Measurements from ENCODE around the gene ITPA. TPM values are rescaled to one million over a fixed set of nuclear protein-coding genes. Genes with fewer than 3 reads are reported as not detected.

The ITPA gene
- total and polyA plus RNA-seq, 2 of the 8 experiments (the other 6 are each of a cell fraction or from before 2014, with no cell fraction given), result 88.2 to 94.0 TPM

- Histone ChIP-seq H3K9me3 (ENCODE audit: insufficient read depth in 2 of 2, low read depth in 1 of 2, low read length in 1 of 2) (no peaks in the 10 kb centered on the region), H2AFZ (ENCODE audit: low read length) (no peak overlapping the region), H4K8ac (ENCODE audit: extremely low read depth, insufficient read depth, low read length) (no peak overlapping the region), H4K20me1 (replicated peaks in 1 of 2; ENCODE audit: control insufficient read depth in 1 of 2, insufficient read depth in 2 of 2, low read length in 2 of 2) (peaks cover 0 to 4% of the 10 kb centered on the region in 2 experiments), H3K23ac (ENCODE audit: insufficient read length) (no peak overlapping the region), H3K56ac (replicated peaks; ENCODE audit: insufficient read length, low read depth, low read length) (no peak overlapping the region), H2BK20ac (ENCODE audit: low read length) (no peak overlapping the region), H3K14ac (ENCODE audit: insufficient read length) (no peak overlapping the region), H4K5ac (ENCODE audit: insufficient read length, low read depth, low read length) (no peak overlapping the region), H3K27ac (ENCODE audit: low read depth, low read length) (no peak overlapping the region), H3K18ac (ENCODE audit: extremely low read depth, low read length) (no peak overlapping the region), H3K36me3 (ENCODE audit: control insufficient read depth in 2 of 4, insufficient read depth in 4 of 4, low read length in 3 of 4) (no peaks in the 10 kb centered on the region), H3K23me2 (ENCODE audit: low read depth, low read length) (peaks cover 4% of the 10 kb centered on the region; the same call in 1 of the 2 replicates), H3K27me3 (replicated peaks in 1 of 4; ENCODE audit: control insufficient read depth in 3 of 4, extremely low read depth in 1 of 4, insufficient read depth in 3 of 4, low read length in 3 of 4) (peaks cover 0 to 24% (median 18%) of the 10 kb centered on the region in 4 experiments; a peak in 6 of 7 replicates), H3K9ac (replicated peaks in 1 of 4; ENCODE audit: extremely low read depth in 1 of 4, low read depth in 3 of 4, low read length in 3 of 4) (no peak overlapping the region), H3K79me1 (ENCODE audit: low read depth, low read length) (no peaks in the 10 kb centered on the region), H2BK5ac (ENCODE audit: low read depth, low read length) (no peak overlapping the region), H2AK5ac (ENCODE audit: low read depth, low read length) (no peak overlapping the region), H3K4me1 (replicated peaks in 1 of 4; ENCODE audit: control insufficient read depth in 3 of 4, insufficient read depth in 4 of 4, low read length in 3 of 4) (peaks cover 0 to 5% (median 1%) of the 10 kb centered on the region in 4 experiments; a peak in 3 of 7 replicates), H2BK120ac (replicated peaks; ENCODE audit: low read depth, low read length) (no peak overlapping the region), H3K4me2 (ENCODE audit: insufficient read depth in 1 of 2, low read depth in 2 of 2, low read length in 2 of 2) (no peak overlapping the region), H2BK12ac (ENCODE audit: low read depth, low read length) (no peak overlapping the region), H3K4ac (replicated peaks; ENCODE audit: insufficient read length, low read depth, low read length) (no peak overlapping the region), H3K79me2 (ENCODE audit: control insufficient read depth in 1 of 2, insufficient read depth in 2 of 2, low read length in 2 of 2) (no peaks in the 10 kb centered on the region), H3K4me3 (ENCODE audit: extremely low read depth in 1 of 4, insufficient read depth in 2 of 4, low read depth in 3 of 4, low read length in 4 of 4) (no peak overlapping the region), H2BK15ac (ENCODE audit: low read length) (no peak overlapping the region), H4K91ac (replicated peaks; ENCODE audit: insufficient read length, low read length) (no peak overlapping the region)
- ChIA-PET CTCF (ENCODE audit: partially characterized antibody) (interaction anchor here (1.2 to 10.5 kb wide), 5 partner anchors 13 to 68 kb away, joined by 4 to 158 read pairs (median 47); no protein-coding TSS in a partner anchor), POLR2A (ENCODE audit: partially characterized antibody) (interaction anchor here (1.2 to 4.0 kb wide), 3 partner anchors 19 to 46 kb away, joined by 3 to 46 read pairs (median 6); no protein-coding TSS in a partner anchor)
- DNase-seq (ENCODE audit: low read depth in 1 of 2, low spot score in 2 of 2) (no peak), FAIRE-seq (no peak)
- WGBS, 2 experiments (ENCODE audit: extremely low coverage in 1 of 2, insufficient coverage in 1 of 2, insufficient read length in 1 of 2, insufficient replicate concordance in 2 of 2, low coverage in 1 of 2, low lambda C conversion rate in 2 of 2, missing lambda C conversion rate in 1 of 2), result 91% methylated on average over 1 of the region's 1 CpG; no CpG with 5 or more reads in 1 of the 2 experiments
- TF ChIP-seq POLR2AphosphoS5 (IDR thresholded peaks at IDR 0.05; ENCODE audit: low read depth, low read length), result no peak
- TF ChIP-seq POU5F1 (IDR thresholded peaks at IDR 0.05; ENCODE audit: low read depth, low read length), result no peak
- TF ChIP-seq CEBPB (IDR thresholded peaks at IDR 0.05; ENCODE audit: low read depth, low read length), result no peak
- TF ChIP-seq RNF2 (IDR thresholded peaks at IDR 0.05; ENCODE audit: borderline replicate concordance, low read depth, low read length, missing control alignments, poor library complexity, severe bottlenecking), result no peak
- no peak for TF ChIP-seq JUND (IDR thresholded peaks at IDR 0.05; ENCODE audit: low read length)
- TF ChIP-seq CBX8 (IDR thresholded peaks at IDR 0.05; ENCODE audit: borderline replicate concordance, low read depth, low read length), result no peak
- no peak for TF ChIP-seq GTF2F1 (IDR thresholded peaks at IDR 0.05; ENCODE audit: borderline replicate concordance, low read depth, low read length)
- no peak for TF ChIP-seq CTCF (IDR thresholded peaks at IDR 0.05; ENCODE audit: control extremely low read depth in 1 of 3, insufficient read depth in 1 of 3, low read depth in 1 of 3, low read length in 3 of 3)
- no peak for TF ChIP-seq BCL11A (IDR thresholded peaks at IDR 0.05; ENCODE audit: low read depth in 2 of 2, low read length in 2 of 2)
- TF ChIP-seq ATF3 (IDR thresholded peaks at IDR 0.05; ENCODE audit: insufficient read depth, low read depth, low read length), result no peak
These were observed 37.4 kb downstream of the ITPA start for GRCh38 chr20:3246682-3247081.
